WTC11 (cell line): ENCODE data around the gene LCNL1.
A peak's percentile ranks its signal among the peaks of the same experiment; 100 is the strongest.

Experiments
- AFF4 ChIP-seq: sonication (generic); formaldehyde crosslinking; IDR thresholded peaks from 2 replicates; pipeline ENCODE4 v1.8.1; 2023; ENCODE audit warnings: mild to moderate bottlenecking, missing genetic modification reagents, borderline replicate concordance
- E2F4 ChIP-seq: sonication (generic); formaldehyde crosslinking; IDR thresholded peaks from 2 replicates; pipeline ENCODE4 v1.8.1; 2022; ENCODE audit warnings: low read depth, mild to moderate bottlenecking, moderate library complexity, missing genetic modification reagents, borderline replicate concordance
- ELF4 ChIP-seq: sonication (generic); formaldehyde crosslinking; IDR thresholded peaks from 2 replicates; pipeline ENCODE4 v1.8.1; 2022; ENCODE audit warnings: low read depth, mild to moderate bottlenecking, moderate library complexity, missing genetic modification reagents
- ESRRA ChIP-seq: sonication (generic); formaldehyde crosslinking; IDR thresholded peaks from 2 replicates; pipeline ENCODE4 v1.8.1; 2022; ENCODE audit warnings: mild to moderate bottlenecking, missing genetic modification reagents, borderline replicate concordance
- SP1 ChIP-seq: sonication (generic); formaldehyde crosslinking; conservative IDR thresholded peaks from 2 replicates; pipeline ENCODE4 v1.8.1; 2022; ENCODE audit warnings: missing genetic modification reagents
- ZBTB21 ChIP-seq: sonication (generic); formaldehyde crosslinking; IDR thresholded peaks from 2 replicates; pipeline ENCODE4 v1.8.1; 2023; ENCODE audit warnings: mild to moderate bottlenecking, missing genetic modification reagents, borderline replicate concordance
- ZNF263 ChIP-seq: sonication (generic); formaldehyde crosslinking; IDR thresholded peaks from 2 replicates; pipeline ENCODE4 v1.8.1; 2022; ENCODE audit warnings: low read depth, mild to moderate bottlenecking, moderate library complexity, missing genetic modification reagents
- TF ChIP-seq, protein P1 (sequence below): fragments of 200-600 bp; IDR thresholded peaks from 2 replicates; pipeline ENCODE4 v1.8.0; 2022; ENCODE audit warnings: antibody characterized with exemption

GRCh38 chr9:137034709-137035506 lies 52.1 kb downstream of the LCNL1 start:
- TF ChIP-seq E2F4 (CRISPR knock-in tag) (no peak), ZBTB21 (CRISPR knock-in tag) (no peak), ESRRA (no peak), ZNF263 (CRISPR knock-in tag) (no peak), SP1 (CRISPR knock-in tag) (peak; percentile 36; the same call in 1 of the 2 replicates), ELF4 (no peak), AFF4 (CRISPR knock-in tag) (no peak)
- TF ChIP-seq, protein P1, sequence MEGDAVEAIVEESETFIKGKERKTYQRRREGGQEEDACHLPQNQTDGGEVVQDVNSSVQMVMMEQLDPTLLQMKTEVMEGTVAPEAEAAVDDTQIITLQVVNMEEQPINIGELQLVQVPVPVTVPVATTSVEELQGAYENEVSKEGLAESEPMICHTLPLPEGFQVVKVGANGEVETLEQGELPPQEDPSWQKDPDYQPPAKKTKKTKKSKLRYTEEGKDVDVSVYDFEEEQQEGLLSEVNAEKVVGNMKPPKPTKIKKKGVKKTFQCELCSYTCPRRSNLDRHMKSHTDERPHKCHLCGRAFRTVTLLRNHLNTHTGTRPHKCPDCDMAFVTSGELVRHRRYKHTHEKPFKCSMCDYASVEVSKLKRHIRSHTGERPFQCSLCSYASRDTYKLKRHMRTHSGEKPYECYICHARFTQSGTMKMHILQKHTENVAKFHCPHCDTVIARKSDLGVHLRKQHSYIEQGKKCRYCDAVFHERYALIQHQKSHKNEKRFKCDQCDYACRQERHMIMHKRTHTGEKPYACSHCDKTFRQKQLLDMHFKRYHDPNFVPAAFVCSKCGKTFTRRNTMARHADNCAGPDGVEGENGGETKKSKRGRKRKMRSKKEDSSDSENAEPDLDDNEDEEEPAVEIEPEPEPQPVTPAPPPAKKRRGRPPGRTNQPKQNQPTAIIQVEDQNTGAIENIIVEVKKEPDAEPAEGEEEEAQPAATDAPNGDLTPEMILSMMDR = peak; percentile 83
